Transverse colon (tissue), 4 donors: ENCODE results near the gene TJAP1. TPM values are rescaled to one million over a fixed set of nuclear protein-coding genes. Genes with fewer than 3 reads are reported as not detected.

Experiments used
- DNase-seq: peaks from one replicate; pipeline ENCODE4 v3.0.0-alpha.2; 2019
- H3K27ac ChIP-seq, 4 donors: fragments of 200-600 bp; sonication (generic); 2 replicates each; pipeline ENCODE4 v1.5.1; 2016 to 2018; ENCODE audit warnings: inconsistent platforms in 4 of 4
- H3K27me3 ChIP-seq: fragments of 200-600 bp; sonication (generic); 2 replicates; pipeline ENCODE4 v1.5.1; 2017; ENCODE audit warnings: inconsistent platforms
- H3K36me3 ChIP-seq, 4 donors: fragments of 200-600 bp; sonication (generic); 2 replicates each; pipeline ENCODE4 v1.5.1; 2017 to 2019; ENCODE audit warnings: inconsistent platforms in 4 of 4
- H3K4me1 ChIP-seq, 4 donors: fragments of 200-600 bp; sonication (generic); 2 replicates each; pipeline ENCODE4 v1.5.1; 2017 to 2020; ENCODE audit warnings: inconsistent platforms in 4 of 4
- H3K4me3 ChIP-seq, 4 donors: fragments of 200-600 bp; sonication (generic); 1 replicate in 1 of 4; 2 replicates in 3 of 4; pipeline versions ENCODE4 v1.5.1 to v1.6.1; 2017 to 2019; ENCODE audit warnings: inconsistent platforms in 4 of 4
- H3K9me3 ChIP-seq, 2 donors: fragments of 200-600 bp; sonication (generic); 2 replicates each; pipeline ENCODE4 v1.5.1; 2017 to 2019; ENCODE audit warnings: inconsistent platforms in 2 of 2
- EP300 ChIP-seq: sonication (generic); formaldehyde crosslinking; IDR thresholded peaks from one replicate; pipeline ENCODE4 v1.6.1; 2017; ENCODE audit warnings: antibody characterized with exemption, low read depth
- POLR2A ChIP-seq: fragments of 450-650 bp; IDR thresholded peaks from one replicate; pipeline ENCODE4 v1.6.1; 2016; ENCODE audit warnings: antibody characterized with exemption, mild to moderate bottlenecking, moderate library complexity
- POLR2AphosphoS5 ChIP-seq, 3 donors: sonication (generic); formaldehyde crosslinking; IDR thresholded peaks; one replicate each; pipeline ENCODE4 v1.6.1; 2016; ENCODE audit warnings: antibody characterized with exemption in 3 of 3
- WGBS, 2 donors: methylation state at CpG; one replicate each; pipeline ENCODE4 v1.1.5; 2018; ENCODE audit warnings: low coverage in 1 of 2; 5-methylcytosine and 5-hydroxymethylcytosine counted together
- in situ Hi-C, 4 donors: fragments of 200-750 bp; cut with MboI; loops; one replicate each; pipeline versions ENCODE4 v1.15.0 to v1.15.1; 2017; ENCODE audit warnings: low sequenced_read_pairs in 3 of 4, low pct_ligation_motif_present in 1 of 4, low pct_unique_long_range_greater_than_20kb in 1 of 4
- intact Hi-C: fragments of 100-400 bp; cut with DNase I; formaldehyde crosslinking; loops from one replicate; pipeline ENCODE4 v1.15.1; 2023; ENCODE audit warnings: low total_unique reads
- total RNA-seq, 4 donors: library from RNA; depleted of rRNA; stranded (reverse); fragments of >200 nt; gene quantifications; one replicate each; pipeline ENCODE4 v1.1.0, GENCODE V29; 2016
- TF ChIP-seq, protein P1 (sequence below), 5 experiments: fragments of 200-600 bp in 3 of 5; fragments of 450-650 bp in 2 of 5; sonication (generic) in 3 of 5; IDR thresholded peaks; 1 replicate in 2 of 5; 2 replicates in 3 of 5; pipeline ENCODE4 v1.5.1; 2016 to 2017; ENCODE audit warnings: antibody characterized with exemption in 5 of 5, inconsistent platforms in 3 of 5, mild to moderate bottlenecking in 2 of 5, moderate library complexity in 1 of 5

TJAP1 gene
- total RNA-seq, 4 donors from 2014 or later: 10.9 to 22.4 (median 17.9) TPM

- peaks cover 5 to 22% (median 18%) of the 10 kb centered on the region in 4 donors for H3K4me1 ChIP-seq
- no peak overlapping the region for H3K4me3 ChIP-seq
- TF ChIP-seq EP300: no peak
- TF ChIP-seq, protein P1, sequence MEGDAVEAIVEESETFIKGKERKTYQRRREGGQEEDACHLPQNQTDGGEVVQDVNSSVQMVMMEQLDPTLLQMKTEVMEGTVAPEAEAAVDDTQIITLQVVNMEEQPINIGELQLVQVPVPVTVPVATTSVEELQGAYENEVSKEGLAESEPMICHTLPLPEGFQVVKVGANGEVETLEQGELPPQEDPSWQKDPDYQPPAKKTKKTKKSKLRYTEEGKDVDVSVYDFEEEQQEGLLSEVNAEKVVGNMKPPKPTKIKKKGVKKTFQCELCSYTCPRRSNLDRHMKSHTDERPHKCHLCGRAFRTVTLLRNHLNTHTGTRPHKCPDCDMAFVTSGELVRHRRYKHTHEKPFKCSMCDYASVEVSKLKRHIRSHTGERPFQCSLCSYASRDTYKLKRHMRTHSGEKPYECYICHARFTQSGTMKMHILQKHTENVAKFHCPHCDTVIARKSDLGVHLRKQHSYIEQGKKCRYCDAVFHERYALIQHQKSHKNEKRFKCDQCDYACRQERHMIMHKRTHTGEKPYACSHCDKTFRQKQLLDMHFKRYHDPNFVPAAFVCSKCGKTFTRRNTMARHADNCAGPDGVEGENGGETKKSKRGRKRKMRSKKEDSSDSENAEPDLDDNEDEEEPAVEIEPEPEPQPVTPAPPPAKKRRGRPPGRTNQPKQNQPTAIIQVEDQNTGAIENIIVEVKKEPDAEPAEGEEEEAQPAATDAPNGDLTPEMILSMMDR (IDR thresholded peaks at IDR 0.05): no peak
- no peak for TF ChIP-seq POLR2AphosphoS5 (IDR thresholded peaks at IDR 0.05)
- TF ChIP-seq POLR2A: no peak
- peaks cover 16% of the 10 kb centered on the region for H3K27me3 ChIP-seq
- H3K36me3 ChIP-seq: peaks cover 0 to 7% (median 3%) of the 10 kb centered on the region in 4 donors
- in situ Hi-C loops: no loop called here
- no peak overlapping the region for H3K27ac ChIP-seq
- DNase-seq: no peak
- H3K9me3 ChIP-seq: no peaks in the 10 kb centered on the region
- intact Hi-C loops: loop anchor here (5.0 to 10.0 kb wide), 3 partner anchors 53 to 243 kb away; partner anchors contain the start of gene ZNF318
- WGBS, 2 donors: 80% methylated on average over 1 to 5 of the region's 6 CpGs
These were observed 28.3 kb downstream of the TJAP1 start for GRCh38 chr6:43505718-43506117.

DNA sequence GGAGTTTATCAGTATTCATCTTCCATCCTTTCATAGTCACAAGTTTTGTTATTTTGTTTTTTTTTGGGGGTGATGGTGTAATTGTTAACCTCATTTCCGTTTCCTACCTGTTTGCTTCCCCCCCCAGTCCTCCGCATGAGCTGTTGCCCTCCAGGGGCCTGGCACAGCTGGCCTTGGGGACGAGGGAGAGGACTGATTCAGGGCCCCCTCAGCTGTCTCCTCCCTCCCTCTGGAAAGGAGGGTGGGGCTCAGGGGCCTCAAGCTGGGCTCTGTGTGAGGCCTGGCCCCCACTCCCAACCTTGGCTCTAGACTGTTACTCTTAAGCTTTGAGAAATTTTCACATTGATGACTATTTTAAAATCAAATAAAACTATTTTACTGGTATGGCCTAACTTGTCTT lies 28.8 kb downstream of the TJAP1 start:
- peaks cover 16% of the 10 kb centered on the region for H3K27me3 ChIP-seq
- intact Hi-C loops (loop anchor here (5.0 to 10.0 kb wide), 3 partner anchors 54 to 244 kb away; partner anchors contain the start of gene ZNF318), in situ Hi-C loops (no loop called here)
- H3K9me3 ChIP-seq: no peaks in the 10 kb centered on the region
- 70 to 86% methylated on average over 3 of the region's 3 CpGs for WGBS, 2 donors
- H3K36me3 ChIP-seq: peaks cover 0 to 7% (median under 1%) of the 10 kb centered on the region in 4 donors
- no peak overlapping the region for H3K4me3 ChIP-seq
- no peak for DNase-seq
- TF ChIP-seq POLR2A: no peak
- TF ChIP-seq EP300: no peak
- TF ChIP-seq POLR2AphosphoS5 (IDR thresholded peaks at IDR 0.05): no peak
- TF ChIP-seq, protein P1 (IDR thresholded peaks at IDR 0.05): no peak
- no peak overlapping the region for H3K27ac ChIP-seq
- peaks cover 5 to 27% (median 23%) of the 10 kb centered on the region in 4 donors for H3K4me1 ChIP-seq

DNA sequence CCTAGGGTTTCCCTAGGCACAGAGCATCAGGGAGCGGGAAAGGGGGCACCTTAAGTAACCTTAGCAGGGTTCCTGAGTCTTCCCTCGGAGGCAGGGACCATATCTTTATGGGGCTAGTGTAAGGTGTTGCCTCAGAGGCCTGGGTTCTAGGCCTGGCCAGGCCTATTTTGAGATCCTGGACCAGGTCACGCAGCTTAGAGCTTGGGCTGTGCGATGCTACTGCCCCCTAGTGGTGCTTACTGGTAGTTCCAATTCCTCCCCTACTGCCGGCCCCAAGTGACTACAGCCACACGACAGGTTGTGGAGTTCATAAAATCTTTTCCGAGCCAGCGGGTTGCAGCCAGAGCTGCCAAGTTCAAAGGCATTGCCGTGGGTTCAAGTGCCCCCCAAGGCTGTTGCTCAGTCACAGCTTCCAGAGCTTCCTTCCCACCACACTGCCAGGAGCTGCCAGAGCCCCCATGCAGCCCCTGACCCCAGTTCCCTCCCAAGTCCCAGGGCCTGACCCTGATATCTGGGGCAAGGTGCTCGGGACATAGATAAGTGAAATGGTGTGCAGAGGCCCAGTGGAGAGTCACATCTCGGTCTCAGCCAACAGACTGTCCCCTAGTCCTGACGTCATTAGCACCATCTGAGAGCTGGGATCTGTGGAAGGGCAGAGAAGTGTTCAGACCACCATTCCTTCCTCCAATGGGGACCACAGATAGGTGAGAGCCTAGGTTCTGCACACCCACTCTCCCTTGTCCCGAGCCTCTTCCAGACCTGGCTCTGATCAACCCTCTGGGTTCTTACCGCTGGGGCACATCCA lies 29.5 kb downstream of the TJAP1 start:
- no peak overlapping the region for H3K27ac ChIP-seq
- H3K27me3 ChIP-seq: peaks cover 16% of the 10 kb centered on the region
- peaks cover 0 to 7% (median 0%) of the 10 kb centered on the region in 4 donors for H3K36me3 ChIP-seq
- H3K9me3 ChIP-seq: no peaks in the 10 kb centered on the region
- WGBS, 2 donors: 22 to 100% methylated on average over 1 to 14 of the region's 14 CpGs
- H3K4me1 ChIP-seq: peaks cover 5 to 28% (median 26%) of the 10 kb centered on the region in 4 donors
- peak; percentile 83 for DNase-seq
- intact Hi-C loops (loop anchor here (5.0 to 10.0 kb wide), 3 partner anchors 55 to 245 kb away; partner anchors contain the start of gene ZNF318), in situ Hi-C loops (no loop called here)
- TF ChIP-seq POLR2A (no peak), EP300 (no peak), POLR2AphosphoS5 (IDR thresholded peaks at IDR 0.05) (peak in 1 of 3 donors; percentile 12)
- TF ChIP-seq, protein P1 (IDR thresholded peaks at IDR 0.05): peak; percentile 94 to 98 (median 98)
- H3K4me3 ChIP-seq: no peak overlapping the region

- in situ Hi-C loops: no loop called here
- no peak for TF ChIP-seq POLR2AphosphoS5 (IDR thresholded peaks at IDR 0.05)
- TF ChIP-seq, protein P1 (IDR thresholded peaks at IDR 0.05): no peak
- no peak for TF ChIP-seq POLR2A
- no peak for TF ChIP-seq EP300
These were observed 31.2 kb downstream of the TJAP1 start for GRCh38 chr6:43508481-43509141.

More at GRCh38 chr6:43508481-43509141, 31.2 kb downstream of the TJAP1 start:
- intact Hi-C loops: loop anchor here (5.0 to 10.0 kb wide), 3 partner anchors 56 to 246 kb away; partner anchors contain the start of gene ZNF318
- Histone ChIP-seq H3K9me3 (no peaks in the 10 kb centered on the region), H3K27ac (no peak overlapping the region), H3K4me3 (no peak overlapping the region), H3K4me1 (peaks cover 5 to 28% (median 26%) of the 10 kb centered on the region in 4 donors), H3K27me3 (peaks cover 16% of the 10 kb centered on the region), H3K36me3 (peaks cover 0 to 17% (median 3%) of the 10 kb centered on the region in 4 donors)
- WGBS, 2 donors: 62% methylated on average over 4 to 8 of the region's 8 CpGs
- DNase-seq: no peak
